ENCODE results near the gene SPATA6. TPM values are rescaled to one million over a fixed set of nuclear protein-coding genes. Genes with fewer than 3 reads are reported as not detected.

Gene SPATA6
- total RNA-seq, 1 donor from 2014 or later: 50.1 TPM

Small RNA genes lying within 50 kb of the gene (small RNA-seq; reads per million reads assigned to genes)
- gene RNU4-61P (not detected), gene RNU6-723P (not detected)

Other genes starting within 250 kb of the SPATA6 start
- gene SLC5A9, start 249.5 kb downstream of the SPATA6 start, total RNA-seq: not detected